GM19099 (cell line): ENCODE data around the gene WWOX.

Experiments
- POLR2A ChIP-seq: IDR thresholded peaks from 3 replicates; pipeline ENCODE4 v1.6.1; 2011; ENCODE audit warnings: low read depth; ENCODE audit not compliant: insufficient read length; ENCODE audit errors: extremely low read depth

Gene WWOX

GRCh38 chr16:78494674-78495073, 395.2 kb downstream of the WWOX start:
- no peak for TF ChIP-seq POLR2A

GRCh38 chr16:78496189-78496588, 396.7 kb downstream of the WWOX start:
- no peak for TF ChIP-seq POLR2A

- TF ChIP-seq POLR2A, result no peak
Observed at GRCh38 chr16:78499399-78499798, 399.9 kb downstream of the WWOX start.

- no peak for TF ChIP-seq POLR2A
Observed at GRCh38 chr16:78500659-78501270, 401.3 kb downstream of the WWOX start.

- no peak for TF ChIP-seq POLR2A
Observed at GRCh38 chr16:78501744-78502143, 402.3 kb downstream of the WWOX start.

GRCh38 chr16:78502812-78503350, 403.4 kb downstream of the WWOX start:
- no peak for TF ChIP-seq POLR2A

- TF ChIP-seq POLR2A, result no peak
Observed at GRCh38 chr16:78503602-78504001, 404.1 kb downstream of the WWOX start.

GRCh38 chr16:78504401-78504851, 405.0 kb downstream of the WWOX start:
- TF ChIP-seq POLR2A, result no peak

- TF ChIP-seq POLR2A, result no peak
Observed at GRCh38 chr16:78505036-78505435, 405.6 kb downstream of the WWOX start.

GRCh38 chr16:78505544-78506366, 406.3 kb downstream of the WWOX start:
- no peak for TF ChIP-seq POLR2A

- no peak for TF ChIP-seq POLR2A
Observed at GRCh38 chr16:78506367-78507193, 407.1 kb downstream of the WWOX start.

GRCh38 chr16:78507576-78507975, 408.1 kb downstream of the WWOX start:
- TF ChIP-seq POLR2A, result no peak

- TF ChIP-seq POLR2A, result no peak
Observed at GRCh38 chr16:78509965-78510364, 410.5 kb downstream of the WWOX start.

- no peak for TF ChIP-seq POLR2A
Observed at GRCh38 chr16:78510496-78510895, 411.0 kb downstream of the WWOX start.

GRCh38 chr16:78513838-78514237, 414.4 kb downstream of the WWOX start:
- no peak for TF ChIP-seq POLR2A

- no peak for TF ChIP-seq POLR2A
Observed at GRCh38 chr16:78515421-78515820, 416.0 kb downstream of the WWOX start.
